Measurements from ENCODE around the gene UNC5A.

Gene UNC5A

DNA sequence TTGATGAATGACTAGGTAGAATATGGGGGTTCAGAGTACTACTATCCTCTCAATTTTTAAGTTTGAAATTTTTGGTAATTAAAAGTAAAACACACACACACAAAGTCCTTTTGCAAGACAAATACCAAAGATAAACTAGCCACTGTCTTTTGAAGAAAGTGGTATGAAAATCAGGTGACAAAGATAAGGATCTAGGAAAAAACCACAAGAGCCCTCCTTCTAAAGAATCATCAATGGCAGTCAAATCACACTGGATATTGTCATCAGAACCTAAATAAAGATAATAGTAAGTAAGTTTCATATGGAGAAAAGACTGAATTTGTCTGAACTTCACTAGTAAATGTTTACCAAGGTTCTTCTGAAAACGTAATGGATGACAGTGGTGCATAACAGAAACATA lies 119.3 kb downstream of the UNC5A start:
- no peak for DNase-seq (ENCODE audit: low read depth)
- in situ Hi-C loops (cut with HindIII; ENCODE audit: low sequenced_read_pairs) = no loop called here
- TF ChIP-seq, protein P1, sequence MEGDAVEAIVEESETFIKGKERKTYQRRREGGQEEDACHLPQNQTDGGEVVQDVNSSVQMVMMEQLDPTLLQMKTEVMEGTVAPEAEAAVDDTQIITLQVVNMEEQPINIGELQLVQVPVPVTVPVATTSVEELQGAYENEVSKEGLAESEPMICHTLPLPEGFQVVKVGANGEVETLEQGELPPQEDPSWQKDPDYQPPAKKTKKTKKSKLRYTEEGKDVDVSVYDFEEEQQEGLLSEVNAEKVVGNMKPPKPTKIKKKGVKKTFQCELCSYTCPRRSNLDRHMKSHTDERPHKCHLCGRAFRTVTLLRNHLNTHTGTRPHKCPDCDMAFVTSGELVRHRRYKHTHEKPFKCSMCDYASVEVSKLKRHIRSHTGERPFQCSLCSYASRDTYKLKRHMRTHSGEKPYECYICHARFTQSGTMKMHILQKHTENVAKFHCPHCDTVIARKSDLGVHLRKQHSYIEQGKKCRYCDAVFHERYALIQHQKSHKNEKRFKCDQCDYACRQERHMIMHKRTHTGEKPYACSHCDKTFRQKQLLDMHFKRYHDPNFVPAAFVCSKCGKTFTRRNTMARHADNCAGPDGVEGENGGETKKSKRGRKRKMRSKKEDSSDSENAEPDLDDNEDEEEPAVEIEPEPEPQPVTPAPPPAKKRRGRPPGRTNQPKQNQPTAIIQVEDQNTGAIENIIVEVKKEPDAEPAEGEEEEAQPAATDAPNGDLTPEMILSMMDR (IDR thresholded peaks at IDR 0.05; ENCODE audit: low read depth, low read length, missing control alignments) = no peak

More for the DNA sequence above, 119.3 kb downstream of the UNC5A start:
- H3K4me3 ChIP-seq (ENCODE audit: low read depth, low read length) = no peak overlapping the region

Data from astrocyte of the cerebellum (primary cell).